Panc1 (cell line): Measurements from ENCODE around the gene KIRREL3. TPM values are rescaled to one million over a fixed set of nuclear protein-coding genes. Genes with fewer than 3 reads are reported as not detected.

Source experiments
- ATAC-seq: fragments of 200-7000 bp; cut with Tn5 transposase; 2 replicates; pipeline ENCODE4 v1.9.1; 2020; ENCODE audit warnings: mild to moderate bottlenecking, moderate library complexity
- BruUV-seq: library from RNA; stranded (reverse); fragments of 400-500 nt; replicated peaks from 2 replicates; lab custom pipeline; 2021; lab: Mats Ljungman, UMichigan
- CTCF ChIA-PET: fragments of 300-600 bp; sonication (Branson Sonifier 250); formaldehyde crosslinking; loops from one replicate; lab custom pipeline; 2022; ENCODE audit warnings: antibody characterized with exemption; lab: Charles Lee
- POLR2A ChIA-PET: fragments of 300-600 bp; sonication (Branson Sonifier 250); formaldehyde crosslinking; loops from one replicate; lab custom pipeline; 2022; ENCODE audit warnings: antibody characterized with exemption; lab: Charles Lee
- DNase-seq: peaks from one replicate; pipeline ENCODE4 v3.0.0-alpha.2; 2010; ENCODE audit warnings: low read depth, low spot score
- H3K27ac ChIP-seq: 2 replicates; pipeline ENCODE4 v1.5.1; 2011; ENCODE audit warnings: mild to moderate bottlenecking, low read length, inconsistent platforms
- H3K27me3 ChIP-seq: fragments of 200-500 bp; sonication (Bioruptor generic); 2 replicates; pipeline ENCODE4 v1.6.0; 2014; ENCODE audit warnings: low read length, inconsistent platforms; ENCODE audit not compliant: control insufficient read depth, insufficient read depth
- H3K36me3 ChIP-seq: fragments of 200-500 bp; sonication (Bioruptor generic); 2 replicates; pipeline ENCODE4 v1.5.1; 2014; ENCODE audit warnings: inconsistent platforms, mild to moderate bottlenecking, low read length, moderate library complexity; ENCODE audit not compliant: control insufficient read depth, insufficient read depth
- H3K4me1 ChIP-seq: 2 replicates; pipeline ENCODE4 v1.5.1; 2011; ENCODE audit warnings: inconsistent platforms, mild to moderate bottlenecking, low read length, moderate library complexity; ENCODE audit not compliant: control insufficient read depth, insufficient read depth
- H3K4me3 ChIP-seq, 2 experiments: 2 replicates each; pipeline ENCODE4 v1.5.1; 2011 to 2012; ENCODE audit warnings: low read depth in 2 of 2, low read length in 2 of 2, mild to moderate bottlenecking in 2 of 2, inconsistent platforms in 1 of 2, moderate library complexity in 1 of 2
- H3K9me3 ChIP-seq: fragments of 200-500 bp; sonication (Bioruptor generic); 2 replicates; pipeline ENCODE4 v1.5.1; 2014; ENCODE audit warnings: low read depth, mild to moderate bottlenecking, inconsistent platforms, low read length, moderate library complexity; ENCODE audit not compliant: control insufficient read depth, insufficient read depth
- POLR2AphosphoS5 ChIP-seq: IDR thresholded peaks from 2 replicates; pipeline ENCODE4 v1.6.1; 2012; ENCODE audit warnings: mild to moderate bottlenecking, low read depth, low read length, moderate library complexity
- SIN3A ChIP-seq: IDR thresholded peaks from 2 replicates; pipeline ENCODE4 v1.6.1; 2012; ENCODE audit warnings: low read depth, mild to moderate bottlenecking, low read length, moderate library complexity, borderline replicate concordance; ENCODE audit not compliant: insufficient read depth
- TCF7L2 ChIP-seq: IDR thresholded peaks from 2 replicates; pipeline ENCODE4 v1.6.1; 2011; ENCODE audit warnings: mild to moderate bottlenecking, low read depth, low read length, inconsistent platforms
- in situ Hi-C: cut with HindIII; loops from 2 replicates; pipeline ENCODE4 v1.10.0; 2016; ENCODE audit warnings: low sequenced_read_pairs, low pct_unique_long_range_greater_than_20kb
- intact Hi-C: fragments of 100-400 bp; cut with micrococcal nuclease; formaldehyde crosslinking; loops from one replicate; pipeline ENCODE4 v1.10.0; 2022; ENCODE audit not compliant: unreplicated experiment
- total RNA-seq: library from RNA; stranded (reverse); gene quantifications from one replicate; pipeline ENCODE4 v1.2.1, GENCODE V29; 2021; ENCODE audit not compliant: unreplicated experiment
- TF ChIP-seq, protein P1 (sequence below), 2 experiments: IDR thresholded peaks; 2 replicates each; pipeline ENCODE4 v1.6.1; 2011 to 2012; ENCODE audit warnings: low read depth in 2 of 2, control low read depth in 1 of 2, low read length in 1 of 2, mild to moderate bottlenecking in 1 of 2, moderate library complexity in 1 of 2; ENCODE audit not compliant: insufficient read depth in 1 of 2
- TF ChIP-seq, protein P2 (sequence below): fragments of 450-650 bp; IDR thresholded peaks from 2 replicates; pipeline ENCODE4 v1.5.1; 2017; ENCODE audit warnings: mild to moderate bottlenecking

The KIRREL3 gene
- total RNA-seq, 1 experiment from 2014 or later = 0.36 TPM

DNA sequence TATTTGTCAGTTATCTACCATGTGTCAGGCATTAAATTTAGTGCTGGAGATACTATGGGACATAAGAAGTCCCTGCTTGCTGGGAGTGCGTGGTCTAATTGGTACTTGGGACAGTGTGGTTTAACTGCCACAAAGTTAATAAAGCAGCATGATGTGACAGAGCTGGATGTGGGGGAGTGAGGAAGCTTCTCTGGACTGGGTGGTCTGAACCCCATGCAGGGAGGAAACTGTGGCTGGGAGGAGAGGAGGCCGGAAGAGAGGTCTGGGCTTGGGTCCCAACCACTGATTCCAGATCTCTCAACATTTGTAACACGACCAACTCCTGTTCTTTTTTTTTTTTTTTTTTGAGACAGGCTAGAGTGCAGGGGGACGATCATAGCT lies 607.9 kb downstream of the KIRREL3 start:
- no TSS peak for BruUV-seq
- DNase-seq = no peak
- Histone ChIP-seq H3K27ac (no peak overlapping the region), H3K4me1 (0 out of 2 replicates have a peak, but pooled peaks cover 3% of the 10 kb centered on the region), H3K4me3 (no peak overlapping the region), H3K27me3 (no peaks in the 10 kb centered on the region), H3K36me3 (no peaks in the 10 kb centered on the region), H3K9me3 (no peaks in the 10 kb centered on the region)
- no peak for ATAC-seq
- TF ChIP-seq POLR2AphosphoS5 (no peak), TCF7L2 (no peak), SIN3A (no peak)
- TF ChIP-seq, protein P1, sequence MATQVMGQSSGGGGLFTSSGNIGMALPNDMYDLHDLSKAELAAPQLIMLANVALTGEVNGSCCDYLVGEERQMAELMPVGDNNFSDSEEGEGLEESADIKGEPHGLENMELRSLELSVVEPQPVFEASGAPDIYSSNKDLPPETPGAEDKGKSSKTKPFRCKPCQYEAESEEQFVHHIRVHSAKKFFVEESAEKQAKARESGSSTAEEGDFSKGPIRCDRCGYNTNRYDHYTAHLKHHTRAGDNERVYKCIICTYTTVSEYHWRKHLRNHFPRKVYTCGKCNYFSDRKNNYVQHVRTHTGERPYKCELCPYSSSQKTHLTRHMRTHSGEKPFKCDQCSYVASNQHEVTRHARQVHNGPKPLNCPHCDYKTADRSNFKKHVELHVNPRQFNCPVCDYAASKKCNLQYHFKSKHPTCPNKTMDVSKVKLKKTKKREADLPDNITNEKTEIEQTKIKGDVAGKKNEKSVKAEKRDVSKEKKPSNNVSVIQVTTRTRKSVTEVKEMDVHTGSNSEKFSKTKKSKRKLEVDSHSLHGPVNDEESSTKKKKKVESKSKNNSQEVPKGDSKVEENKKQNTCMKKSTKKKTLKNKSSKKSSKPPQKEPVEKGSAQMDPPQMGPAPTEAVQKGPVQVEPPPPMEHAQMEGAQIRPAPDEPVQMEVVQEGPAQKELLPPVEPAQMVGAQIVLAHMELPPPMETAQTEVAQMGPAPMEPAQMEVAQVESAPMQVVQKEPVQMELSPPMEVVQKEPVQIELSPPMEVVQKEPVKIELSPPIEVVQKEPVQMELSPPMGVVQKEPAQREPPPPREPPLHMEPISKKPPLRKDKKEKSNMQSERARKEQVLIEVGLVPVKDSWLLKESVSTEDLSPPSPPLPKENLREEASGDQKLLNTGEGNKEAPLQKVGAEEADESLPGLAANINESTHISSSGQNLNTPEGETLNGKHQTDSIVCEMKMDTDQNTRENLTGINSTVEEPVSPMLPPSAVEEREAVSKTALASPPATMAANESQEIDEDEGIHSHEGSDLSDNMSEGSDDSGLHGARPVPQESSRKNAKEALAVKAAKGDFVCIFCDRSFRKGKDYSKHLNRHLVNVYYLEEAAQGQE (IDR thresholded peaks at IDR 0.05; ENCODE audit: insufficient read depth in 1 of 2, low read depth in 2 of 2, low read length in 1 of 2) = no peak
- TF ChIP-seq, protein P2, sequence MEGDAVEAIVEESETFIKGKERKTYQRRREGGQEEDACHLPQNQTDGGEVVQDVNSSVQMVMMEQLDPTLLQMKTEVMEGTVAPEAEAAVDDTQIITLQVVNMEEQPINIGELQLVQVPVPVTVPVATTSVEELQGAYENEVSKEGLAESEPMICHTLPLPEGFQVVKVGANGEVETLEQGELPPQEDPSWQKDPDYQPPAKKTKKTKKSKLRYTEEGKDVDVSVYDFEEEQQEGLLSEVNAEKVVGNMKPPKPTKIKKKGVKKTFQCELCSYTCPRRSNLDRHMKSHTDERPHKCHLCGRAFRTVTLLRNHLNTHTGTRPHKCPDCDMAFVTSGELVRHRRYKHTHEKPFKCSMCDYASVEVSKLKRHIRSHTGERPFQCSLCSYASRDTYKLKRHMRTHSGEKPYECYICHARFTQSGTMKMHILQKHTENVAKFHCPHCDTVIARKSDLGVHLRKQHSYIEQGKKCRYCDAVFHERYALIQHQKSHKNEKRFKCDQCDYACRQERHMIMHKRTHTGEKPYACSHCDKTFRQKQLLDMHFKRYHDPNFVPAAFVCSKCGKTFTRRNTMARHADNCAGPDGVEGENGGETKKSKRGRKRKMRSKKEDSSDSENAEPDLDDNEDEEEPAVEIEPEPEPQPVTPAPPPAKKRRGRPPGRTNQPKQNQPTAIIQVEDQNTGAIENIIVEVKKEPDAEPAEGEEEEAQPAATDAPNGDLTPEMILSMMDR = no peak
- ChIA-PET CTCF (no interaction called here), POLR2A (no interaction called here)
- in situ Hi-C loops (no loop called here), intact Hi-C loops (no loop called here)

DNA sequence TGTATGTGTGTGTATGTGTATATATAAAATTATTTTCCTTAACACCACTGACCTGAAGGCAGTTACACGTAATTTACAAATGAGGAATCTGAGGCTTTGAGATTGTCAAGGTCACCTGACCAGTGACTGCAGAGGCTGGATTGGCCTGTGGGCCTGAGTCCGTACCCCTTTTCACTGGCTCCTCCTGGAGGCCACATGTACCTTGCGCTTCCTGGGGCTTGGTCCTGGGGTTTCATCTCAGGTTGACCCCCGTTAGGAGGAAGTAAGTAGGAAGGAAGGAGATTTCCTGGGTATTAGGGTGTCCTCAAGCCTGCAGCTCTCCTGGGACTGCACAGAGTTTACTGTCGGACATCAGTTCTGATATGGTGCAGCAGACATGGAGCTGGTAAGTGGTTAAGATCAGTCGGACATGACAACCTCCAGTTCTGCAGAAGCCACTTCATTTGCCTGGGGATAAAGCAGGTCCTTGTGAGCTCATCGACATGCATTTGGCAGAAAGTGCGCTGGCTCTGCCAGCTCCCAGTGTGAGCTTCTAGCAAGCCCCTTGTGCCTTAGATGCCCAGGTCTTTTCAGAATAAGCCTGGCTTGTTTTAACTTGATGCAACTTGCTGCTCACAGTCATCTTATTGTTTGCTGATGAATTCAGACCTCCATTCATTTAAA lies 608.5 kb downstream of the KIRREL3 start:
- ChIA-PET CTCF (no interaction called here), POLR2A (no interaction called here)
- Histone ChIP-seq H3K36me3 (no peaks in the 10 kb centered on the region), H3K9me3 (no peaks in the 10 kb centered on the region), H3K27me3 (no peaks in the 10 kb centered on the region), H3K4me3 (no peak overlapping the region), H3K4me1 (peaks cover 4% of the 10 kb centered on the region; the same call in 1 of the 2 replicates), H3K27ac (no peak overlapping the region)
- ATAC-seq (no peak), DNase-seq (no peak)
- intact Hi-C loops = no loop called here
- in situ Hi-C loops = no loop called here
- BruUV-seq = no TSS peak
- TF ChIP-seq POLR2AphosphoS5 (no peak), TCF7L2 (no peak), SIN3A (no peak)
- TF ChIP-seq, protein P1 (IDR thresholded peaks at IDR 0.05; ENCODE audit: insufficient read depth in 1 of 2, low read depth in 2 of 2, low read length in 1 of 2) = no peak
- TF ChIP-seq, protein P2 = no peak
